Panc1 (cell line): ENCODE data around the gene DGLUCY. TPM values are rescaled to one million over a fixed set of nuclear protein-coding genes. Genes with fewer than 3 reads are reported as not detected.
"Not testable (repeated sequence)": the region's sequence is repeated elsewhere in the genome, so short reads cannot be mapped to it uniquely, and the experiment has no call there.

ENCODE experiments used
- ATAC-seq: fragments of 200-7000 bp; cut with Tn5 transposase; 2 replicates; pipeline ENCODE4 v1.9.1; 2020; ENCODE audit warnings: mild to moderate bottlenecking, moderate library complexity
- BruUV-seq: library from RNA; stranded (reverse); fragments of 400-500 nt; replicated peaks from 2 replicates; lab custom pipeline; 2021; lab: Mats Ljungman, UMichigan
- CTCF ChIA-PET: fragments of 300-600 bp; sonication (Branson Sonifier 250); formaldehyde crosslinking; loops from one replicate; lab custom pipeline; 2022; ENCODE audit warnings: antibody characterized with exemption; lab: Charles Lee
- POLR2A ChIA-PET: fragments of 300-600 bp; sonication (Branson Sonifier 250); formaldehyde crosslinking; loops from one replicate; lab custom pipeline; 2022; ENCODE audit warnings: antibody characterized with exemption; lab: Charles Lee
- DNase-seq: peaks from one replicate; pipeline ENCODE4 v3.0.0-alpha.2; 2010; ENCODE audit warnings: low read depth, low spot score
- H3K27ac ChIP-seq: 2 replicates; pipeline ENCODE4 v1.5.1; 2011; ENCODE audit warnings: mild to moderate bottlenecking, low read length, inconsistent platforms
- H3K27me3 ChIP-seq: fragments of 200-500 bp; sonication (Bioruptor generic); 2 replicates; pipeline ENCODE4 v1.6.0; 2014; ENCODE audit warnings: low read length, inconsistent platforms; ENCODE audit not compliant: control insufficient read depth, insufficient read depth
- H3K36me3 ChIP-seq: fragments of 200-500 bp; sonication (Bioruptor generic); 2 replicates; pipeline ENCODE4 v1.5.1; 2014; ENCODE audit warnings: inconsistent platforms, mild to moderate bottlenecking, low read length, moderate library complexity; ENCODE audit not compliant: control insufficient read depth, insufficient read depth
- H3K4me1 ChIP-seq: 2 replicates; pipeline ENCODE4 v1.5.1; 2011; ENCODE audit warnings: inconsistent platforms, mild to moderate bottlenecking, low read length, moderate library complexity; ENCODE audit not compliant: control insufficient read depth, insufficient read depth
- H3K4me3 ChIP-seq, 2 experiments: 2 replicates each; pipeline ENCODE4 v1.5.1; 2011 to 2012; ENCODE audit warnings: low read depth in 2 of 2, low read length in 2 of 2, mild to moderate bottlenecking in 2 of 2, inconsistent platforms in 1 of 2, moderate library complexity in 1 of 2
- H3K9me3 ChIP-seq: fragments of 200-500 bp; sonication (Bioruptor generic); 2 replicates; pipeline ENCODE4 v1.5.1; 2014; ENCODE audit warnings: low read depth, mild to moderate bottlenecking, inconsistent platforms, low read length, moderate library complexity; ENCODE audit not compliant: control insufficient read depth, insufficient read depth
- POLR2AphosphoS5 ChIP-seq: IDR thresholded peaks from 2 replicates; pipeline ENCODE4 v1.6.1; 2012; ENCODE audit warnings: mild to moderate bottlenecking, low read depth, low read length, moderate library complexity
- REST ChIP-seq, 2 experiments: IDR thresholded peaks; 2 replicates each; pipeline ENCODE4 v1.6.1; 2011 to 2012; ENCODE audit warnings: low read depth in 2 of 2, control low read depth in 1 of 2, low read length in 1 of 2, mild to moderate bottlenecking in 1 of 2, moderate library complexity in 1 of 2; ENCODE audit not compliant: insufficient read depth in 1 of 2
- SIN3A ChIP-seq: IDR thresholded peaks from 2 replicates; pipeline ENCODE4 v1.6.1; 2012; ENCODE audit warnings: low read depth, mild to moderate bottlenecking, low read length, moderate library complexity, borderline replicate concordance; ENCODE audit not compliant: insufficient read depth
- TCF7L2 ChIP-seq: IDR thresholded peaks from 2 replicates; pipeline ENCODE4 v1.6.1; 2011; ENCODE audit warnings: mild to moderate bottlenecking, low read depth, low read length, inconsistent platforms
- in situ Hi-C: cut with HindIII; loops from 2 replicates; pipeline ENCODE4 v1.10.0; 2016; ENCODE audit warnings: low sequenced_read_pairs, low pct_unique_long_range_greater_than_20kb
- intact Hi-C: fragments of 100-400 bp; cut with micrococcal nuclease; formaldehyde crosslinking; loops from one replicate; pipeline ENCODE4 v1.10.0; 2022; ENCODE audit not compliant: unreplicated experiment
- total RNA-seq: library from RNA; stranded (reverse); gene quantifications from one replicate; pipeline ENCODE4 v1.2.1, GENCODE V29; 2021; ENCODE audit not compliant: unreplicated experiment
- TF ChIP-seq, protein P1 (sequence below): fragments of 450-650 bp; IDR thresholded peaks from 2 replicates; pipeline ENCODE4 v1.5.1; 2017; ENCODE audit warnings: mild to moderate bottlenecking

The DGLUCY gene
- total RNA-seq, 1 experiment from 2014 or later, result 21.3 TPM

- Histone ChIP-seq H3K27me3 (no peaks in the 10 kb centered on the region), H3K4me1 (no peaks in the 10 kb centered on the region), H3K36me3 (no peaks in the 10 kb centered on the region), H3K9me3 (no peaks in the 10 kb centered on the region), H3K4me3 (no peak overlapping the region), H3K27ac (no peak overlapping the region)
- in situ Hi-C loops (no loop called here), intact Hi-C loops (no loop called here)
- ChIA-PET CTCF (no interaction called here), POLR2A (no interaction called here)
- no peak for DNase-seq
- no peak for TF ChIP-seq REST (IDR thresholded peaks at IDR 0.05; ENCODE audit: insufficient read depth in 1 of 2, low read depth in 2 of 2, low read length in 1 of 2)
- TF ChIP-seq POLR2AphosphoS5, result no peak
- TF ChIP-seq, protein P1, sequence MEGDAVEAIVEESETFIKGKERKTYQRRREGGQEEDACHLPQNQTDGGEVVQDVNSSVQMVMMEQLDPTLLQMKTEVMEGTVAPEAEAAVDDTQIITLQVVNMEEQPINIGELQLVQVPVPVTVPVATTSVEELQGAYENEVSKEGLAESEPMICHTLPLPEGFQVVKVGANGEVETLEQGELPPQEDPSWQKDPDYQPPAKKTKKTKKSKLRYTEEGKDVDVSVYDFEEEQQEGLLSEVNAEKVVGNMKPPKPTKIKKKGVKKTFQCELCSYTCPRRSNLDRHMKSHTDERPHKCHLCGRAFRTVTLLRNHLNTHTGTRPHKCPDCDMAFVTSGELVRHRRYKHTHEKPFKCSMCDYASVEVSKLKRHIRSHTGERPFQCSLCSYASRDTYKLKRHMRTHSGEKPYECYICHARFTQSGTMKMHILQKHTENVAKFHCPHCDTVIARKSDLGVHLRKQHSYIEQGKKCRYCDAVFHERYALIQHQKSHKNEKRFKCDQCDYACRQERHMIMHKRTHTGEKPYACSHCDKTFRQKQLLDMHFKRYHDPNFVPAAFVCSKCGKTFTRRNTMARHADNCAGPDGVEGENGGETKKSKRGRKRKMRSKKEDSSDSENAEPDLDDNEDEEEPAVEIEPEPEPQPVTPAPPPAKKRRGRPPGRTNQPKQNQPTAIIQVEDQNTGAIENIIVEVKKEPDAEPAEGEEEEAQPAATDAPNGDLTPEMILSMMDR, result no peak
- no peak for TF ChIP-seq TCF7L2
- no peak for TF ChIP-seq SIN3A
- ATAC-seq, result no peak
- no TSS peak for BruUV-seq
Measured at GRCh38 chr14:91082282-91082681, 31.6 kb upstream of the DGLUCY start.

DNA sequence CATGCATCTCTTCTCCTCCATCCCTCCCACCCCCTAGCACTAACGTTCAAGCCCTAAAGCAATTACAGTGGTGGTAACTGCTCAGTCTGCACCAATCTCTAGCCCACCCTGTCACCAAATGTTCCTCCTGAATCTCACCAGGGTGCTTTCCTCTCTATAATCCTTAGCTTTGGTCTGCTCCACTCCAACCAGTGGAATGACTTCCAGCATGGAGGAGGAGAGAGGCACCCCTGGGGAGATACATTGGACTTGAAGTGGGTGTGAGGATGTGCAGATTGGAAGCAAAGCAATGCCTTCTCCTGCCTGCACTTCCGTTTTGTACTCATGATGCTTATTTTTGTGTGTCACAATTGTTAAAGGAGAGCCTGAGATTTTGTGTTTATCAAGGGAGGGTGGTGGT, 29.4 kb upstream of the DGLUCY start:
- Histone ChIP-seq H3K4me3 (no peak overlapping the region), H3K9me3 (no peaks in the 10 kb centered on the region), H3K27me3 (no peaks in the 10 kb centered on the region), H3K4me1 (no peaks in the 10 kb centered on the region), H3K27ac (no peak overlapping the region), H3K36me3 (no peaks in the 10 kb centered on the region)
- no peak for TF ChIP-seq TCF7L2
- in situ Hi-C loops, result no loop called here
- BruUV-seq, result no TSS peak
- no peak for ATAC-seq
- POLR2A ChIA-PET, result no interaction called here
- intact Hi-C loops, result no loop called here
- DNase-seq, result no peak
- CTCF ChIA-PET, result no interaction called here

GRCh38 chr14:91087470-91087869, 26.4 kb upstream of the DGLUCY start:
- ATAC-seq, H3K4me3 ChIP-seq, BruUV-seq, H3K27ac ChIP-seq, H3K27me3 ChIP-seq, H3K36me3 ChIP-seq, in situ Hi-C loops, H3K9me3 ChIP-seq, intact Hi-C loops, H3K4me1 ChIP-seq, DNase-seq, CTCF ChIA-PET: not testable (repeated sequence)
- POLR2A ChIA-PET, result interaction anchor here (0.5 kb wide), 1 partner anchor 71 kb away, joined by 4 read pairs; no protein-coding TSS in a partner anchor
